Astrocyte (in vitro differentiated cells and primary cell): ENCODE data around the gene ASH1L.
"Not testable (repeated sequence)": the region's sequence is repeated elsewhere in the genome, so short reads cannot be mapped to it uniquely, and the experiment has no call there.

Experiments used
- EZH2 ChIP-seq: IDR thresholded peaks from 2 replicates; pipeline ENCODE4 v1.6.1; 2012; ENCODE audit warnings: mild to moderate bottlenecking, low read length, inconsistent platforms; ENCODE audit not compliant: insufficient read depth
- TF ChIP-seq, protein P1 (sequence below): IDR thresholded peaks from 2 replicates; pipeline ENCODE4 v1.5.1; 2011; ENCODE audit warnings: low read depth, mild to moderate bottlenecking, inconsistent platforms, low read length, moderate library complexity; ENCODE audit not compliant: insufficient read depth

DNA sequence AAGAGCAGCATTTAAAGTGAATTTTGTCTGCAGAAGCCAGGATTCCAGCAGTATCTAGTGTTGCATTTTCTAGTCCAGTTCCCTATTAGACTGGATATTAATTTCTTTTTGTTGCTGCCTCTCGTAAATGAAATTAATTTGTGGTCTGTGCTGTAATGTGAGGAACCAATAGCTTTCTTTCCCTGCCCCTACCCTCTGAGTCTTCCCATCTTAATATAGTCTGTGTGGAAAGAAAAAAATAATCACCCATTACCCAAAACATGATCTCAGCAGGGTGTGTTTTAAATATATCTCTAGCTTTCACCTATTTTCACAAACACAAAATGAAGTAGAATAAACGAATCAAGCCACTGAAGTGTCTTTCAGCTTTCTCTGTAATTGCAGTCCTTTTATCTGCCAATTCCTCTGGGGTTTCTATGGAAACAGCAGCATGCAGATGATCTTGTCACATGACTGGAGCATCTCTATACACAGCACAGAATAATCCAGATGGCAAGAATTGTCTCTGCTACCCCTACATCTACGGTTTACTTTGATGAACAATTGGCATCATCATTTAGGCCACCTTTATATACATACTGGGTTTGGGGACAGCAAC, 33.4 kb upstream of the ASH1L start:
- TF ChIP-seq, protein P1, sequence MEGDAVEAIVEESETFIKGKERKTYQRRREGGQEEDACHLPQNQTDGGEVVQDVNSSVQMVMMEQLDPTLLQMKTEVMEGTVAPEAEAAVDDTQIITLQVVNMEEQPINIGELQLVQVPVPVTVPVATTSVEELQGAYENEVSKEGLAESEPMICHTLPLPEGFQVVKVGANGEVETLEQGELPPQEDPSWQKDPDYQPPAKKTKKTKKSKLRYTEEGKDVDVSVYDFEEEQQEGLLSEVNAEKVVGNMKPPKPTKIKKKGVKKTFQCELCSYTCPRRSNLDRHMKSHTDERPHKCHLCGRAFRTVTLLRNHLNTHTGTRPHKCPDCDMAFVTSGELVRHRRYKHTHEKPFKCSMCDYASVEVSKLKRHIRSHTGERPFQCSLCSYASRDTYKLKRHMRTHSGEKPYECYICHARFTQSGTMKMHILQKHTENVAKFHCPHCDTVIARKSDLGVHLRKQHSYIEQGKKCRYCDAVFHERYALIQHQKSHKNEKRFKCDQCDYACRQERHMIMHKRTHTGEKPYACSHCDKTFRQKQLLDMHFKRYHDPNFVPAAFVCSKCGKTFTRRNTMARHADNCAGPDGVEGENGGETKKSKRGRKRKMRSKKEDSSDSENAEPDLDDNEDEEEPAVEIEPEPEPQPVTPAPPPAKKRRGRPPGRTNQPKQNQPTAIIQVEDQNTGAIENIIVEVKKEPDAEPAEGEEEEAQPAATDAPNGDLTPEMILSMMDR = not testable (repeated sequence)
- not testable (repeated sequence) for TF ChIP-seq EZH2
